ENCODE measurements around the gene RPL6.

RPL6 gene

DNA sequence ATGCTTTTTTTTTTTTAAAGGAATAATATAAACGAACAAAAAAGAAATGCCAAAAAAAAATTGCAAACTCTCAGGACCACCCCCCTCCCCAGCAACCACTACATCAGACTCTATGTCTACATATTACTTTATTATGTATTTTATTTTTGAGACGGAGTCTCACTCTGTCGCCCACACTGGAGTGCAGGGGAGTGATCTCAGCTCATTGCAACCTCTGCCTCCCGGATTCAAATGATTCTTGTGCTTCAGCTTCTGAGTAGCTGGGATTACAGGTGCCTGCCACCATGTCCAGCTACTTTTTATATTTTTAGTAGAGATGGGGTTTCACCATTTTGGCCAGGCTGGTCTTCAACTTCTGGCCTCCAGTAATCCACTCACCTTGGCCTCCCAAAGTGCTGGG, 50.1 kb downstream of the RPL6 start:
- Histone ChIP-seq H3K27ac (ENCODE audit: low read depth, low read length, poor library complexity, severe bottlenecking) (no peak overlapping the region), H3K4me1 (ENCODE audit: insufficient read depth, low read length, severe bottlenecking) (peaks cover under 1% of the 10 kb centered on the region), H3K4me2 (ENCODE audit: low read length) (no peak overlapping the region), H3K79me2 (ENCODE audit: insufficient read depth, low read length) (peaks cover 61% of the 10 kb centered on the region), H3K9me2 (ENCODE audit: low read depth, low read length) (no peaks in the 10 kb centered on the region), H3K4me3 (ENCODE audit: low read depth, low read length, poor library complexity, severe bottlenecking) (no peak overlapping the region), H3K36me3 (ENCODE audit: insufficient read depth, low read length) (no peaks in the 10 kb centered on the region), H3K9me3 (ENCODE audit: low read length) (no peaks in the 10 kb centered on the region), H2AFZ (ENCODE audit: low read length) (no peak overlapping the region), H3F3A (ENCODE audit: insufficient read depth, low read length) (no peaks in the 10 kb centered on the region), H3K27me3 (ENCODE audit: insufficient read depth, low read length) (no peaks in the 10 kb centered on the region), H3K9ac (ENCODE audit: low read length) (no peak overlapping the region), H4K20me1 (ENCODE audit: insufficient read depth, low read length) (no peaks in the 10 kb centered on the region)
- TF ChIP-seq, protein P1, sequence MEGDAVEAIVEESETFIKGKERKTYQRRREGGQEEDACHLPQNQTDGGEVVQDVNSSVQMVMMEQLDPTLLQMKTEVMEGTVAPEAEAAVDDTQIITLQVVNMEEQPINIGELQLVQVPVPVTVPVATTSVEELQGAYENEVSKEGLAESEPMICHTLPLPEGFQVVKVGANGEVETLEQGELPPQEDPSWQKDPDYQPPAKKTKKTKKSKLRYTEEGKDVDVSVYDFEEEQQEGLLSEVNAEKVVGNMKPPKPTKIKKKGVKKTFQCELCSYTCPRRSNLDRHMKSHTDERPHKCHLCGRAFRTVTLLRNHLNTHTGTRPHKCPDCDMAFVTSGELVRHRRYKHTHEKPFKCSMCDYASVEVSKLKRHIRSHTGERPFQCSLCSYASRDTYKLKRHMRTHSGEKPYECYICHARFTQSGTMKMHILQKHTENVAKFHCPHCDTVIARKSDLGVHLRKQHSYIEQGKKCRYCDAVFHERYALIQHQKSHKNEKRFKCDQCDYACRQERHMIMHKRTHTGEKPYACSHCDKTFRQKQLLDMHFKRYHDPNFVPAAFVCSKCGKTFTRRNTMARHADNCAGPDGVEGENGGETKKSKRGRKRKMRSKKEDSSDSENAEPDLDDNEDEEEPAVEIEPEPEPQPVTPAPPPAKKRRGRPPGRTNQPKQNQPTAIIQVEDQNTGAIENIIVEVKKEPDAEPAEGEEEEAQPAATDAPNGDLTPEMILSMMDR (IDR thresholded peaks at IDR 0.05; ENCODE audit: low read length), result no peak
- no peak for TF ChIP-seq EZH2 (IDR thresholded peaks at IDR 0.05; ENCODE audit: borderline replicate concordance, low read length)

DNA sequence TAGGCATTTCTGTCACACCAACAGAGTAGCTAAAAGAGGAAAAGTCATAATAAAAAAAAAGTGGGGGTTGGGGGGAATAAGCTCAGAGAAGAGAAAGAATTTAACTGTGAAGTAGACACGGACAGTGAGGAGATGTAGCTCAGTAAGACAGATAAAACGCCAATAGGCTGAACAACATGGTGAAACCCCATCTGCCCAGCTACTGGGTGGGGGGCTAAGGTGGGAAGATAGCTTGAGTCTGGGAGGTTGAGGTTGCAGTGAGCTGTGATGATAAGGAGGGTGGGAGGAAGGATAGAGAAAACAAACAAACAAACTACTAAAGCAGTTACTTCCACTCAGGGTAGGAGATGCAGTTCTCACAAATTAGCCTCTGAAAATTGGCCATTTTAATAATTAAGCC, 52.2 kb downstream of the RPL6 start:
- Histone ChIP-seq H3K4me3 (ENCODE audit: low read depth, low read length, poor library complexity, severe bottlenecking) (no peak overlapping the region), H3K27ac (ENCODE audit: low read depth, low read length, poor library complexity, severe bottlenecking) (no peak overlapping the region), H3K4me1 (ENCODE audit: insufficient read depth, low read length, severe bottlenecking) (no peaks in the 10 kb centered on the region), H3K79me2 (ENCODE audit: insufficient read depth, low read length) (peaks cover 43% of the 10 kb centered on the region), H3K36me3 (ENCODE audit: insufficient read depth, low read length) (no peaks in the 10 kb centered on the region), H3F3A (ENCODE audit: insufficient read depth, low read length) (no peaks in the 10 kb centered on the region), H4K20me1 (ENCODE audit: insufficient read depth, low read length) (no peaks in the 10 kb centered on the region), H3K27me3 (ENCODE audit: insufficient read depth, low read length) (no peaks in the 10 kb centered on the region), H3K9me2 (ENCODE audit: low read depth, low read length) (no peaks in the 10 kb centered on the region), H3K9me3 (ENCODE audit: low read length) (no peaks in the 10 kb centered on the region), H3K4me2 (ENCODE audit: low read length) (no peak overlapping the region), H2AFZ (ENCODE audit: low read length) (no peak overlapping the region), H3K9ac (ENCODE audit: low read length) (no peak overlapping the region)
- TF ChIP-seq, protein P1 (IDR thresholded peaks at IDR 0.05; ENCODE audit: low read length), result no peak
- TF ChIP-seq EZH2 (IDR thresholded peaks at IDR 0.05; ENCODE audit: borderline replicate concordance, low read length), result no peak
